ENCODE measurements around the gene NUDT15. TPM values are rescaled to one million over a fixed set of nuclear protein-coding genes. Genes with fewer than 3 reads are reported as not detected.

NUDT15 gene
- total RNA-seq, 1 experiment from 2014 or later: 38.6 TPM

- Histone ChIP-seq H3K79me2 (ENCODE audit: insufficient read depth, low read length) (peaks cover 63% of the 10 kb centered on the region), H3K36me3 (ENCODE audit: control insufficient read depth in 1 of 2, insufficient read depth in 2 of 2, low read length in 2 of 2) (no peaks in the 10 kb centered on the region), H2AFZ (ENCODE audit: low read depth, low read length, poor library complexity, severe bottlenecking) (no peak overlapping the region), H3K4me1 (ENCODE audit: control insufficient read depth in 1 of 2, insufficient read depth in 2 of 2, low read length in 2 of 2) (peaks cover 7 to 10% of the 10 kb centered on the region in 2 experiments; a peak in 3 of 4 replicates), H3K27ac (ENCODE audit: low read depth, low read length) (no peak overlapping the region), H3K9ac (ENCODE audit: low read length) (peak overlapping the region; percentile 99), H3K27me3 (ENCODE audit: insufficient read depth, low read length) (no peaks in the 10 kb centered on the region), H3K9me3 (ENCODE audit: control insufficient read depth in 1 of 2, insufficient read depth in 1 of 2, low read depth in 1 of 2, low read length in 2 of 2) (no peaks in the 10 kb centered on the region), H3K4me3 (replicated peaks in 1 of 2; ENCODE audit: low read depth in 1 of 2, low read length in 2 of 2) (peak overlapping the region; percentile 89 to 98), H3K4me2 (ENCODE audit: low read length) (peak overlapping the region; percentile 88), H3K9me2 (ENCODE audit: insufficient read depth) (no peaks in the 10 kb centered on the region), H4K20me1 (ENCODE audit: insufficient read depth) (no peaks in the 10 kb centered on the region)
- RAD21 ChIA-PET (ENCODE audit: low non-redundant PET in 1 of 2, low total read pairs in 2 of 2, uncharacterized antibody in 2 of 2, unreplicated experiment in 2 of 2): no interaction called here
- intact Hi-C loops (cut with micrococcal nuclease): loop anchor here (10.0 kb wide), 1 partner anchor 211 kb away; the partner anchor contains the start of gene RB1
- DNase-seq (ENCODE audit: low read depth, low spot score) (no peak), ATAC-seq (no peak)
- POLR2A ChIA-PET: no interaction called here
- CTCF ChIA-PET: no interaction called here
- no TSS peak for BruUV-seq (replicated peaks)
- no peak for TF ChIP-seq SRF (IDR thresholded peaks at IDR 0.05; ENCODE audit: low read depth)
- TF ChIP-seq FOSL1 (IDR thresholded peaks at IDR 0.05; ENCODE audit: low read depth): no peak
- no peak for TF ChIP-seq CEBPB (IDR thresholded peaks at IDR 0.05; ENCODE audit: low read depth)
- TF ChIP-seq SIN3A (IDR thresholded peaks at IDR 0.05; ENCODE audit: low read depth): no peak
- no peak for TF ChIP-seq POLR2AphosphoS5 (IDR thresholded peaks at IDR 0.05; ENCODE audit: low read depth, low read length)
- no peak for TF ChIP-seq TCF7L2 (IDR thresholded peaks at IDR 0.05; ENCODE audit: borderline replicate concordance, extremely low read depth, insufficient read depth, insufficient read length)
- no peak for TF ChIP-seq SP1 (IDR thresholded peaks at IDR 0.05; ENCODE audit: low read depth)
- TF ChIP-seq REST (IDR thresholded peaks at IDR 0.05; ENCODE audit: low read depth): no peak
- no peak for TF ChIP-seq YY1 (IDR thresholded peaks at IDR 0.05; ENCODE audit: extremely low read depth, insufficient replicate concordance, low read depth, low read length)
- no peak for TF ChIP-seq ZFX (IDR thresholded peaks at IDR 0.05)
- TF ChIP-seq ZBTB33 (IDR thresholded peaks at IDR 0.05; ENCODE audit: extremely low read depth, insufficient replicate concordance, low read length): no peak
- no peak for TF ChIP-seq EZH2phosphoT487 (IDR thresholded peaks at IDR 0.05; ENCODE audit: borderline replicate concordance)
- no peak for TF ChIP-seq MAX (IDR thresholded peaks at IDR 0.05)
- TF ChIP-seq POLR2A (IDR thresholded peaks at IDR 0.05; ENCODE audit: borderline replicate concordance, extremely low read depth, insufficient read depth, insufficient read length): no peak
- no peak for TF ChIP-seq ELF1 (IDR thresholded peaks at IDR 0.05; ENCODE audit: borderline replicate concordance, low read depth)
- TF ChIP-seq CTCF (IDR thresholded peaks at IDR 0.05 in 2 of 3, conservative IDR thresholded peaks at IDR 0.05 in 1 of 3; ENCODE audit: borderline replicate concordance in 1 of 3, insufficient read depth in 1 of 3, low read depth in 2 of 3, low read length in 2 of 3): no peak
- no peak for TF ChIP-seq ZNF274 (IDR thresholded peaks at IDR 0.05; ENCODE audit: low read depth, low read length)
- no peak for TF ChIP-seq CBX3 (IDR thresholded peaks at IDR 0.05; ENCODE audit: low read depth)
- no peak for TF ChIP-seq EZH2 (IDR thresholded peaks at IDR 0.05)
These were observed 56.1 kb downstream of the NUDT15 start for GRCh38 chr13:48093588-48093987.
